ENCODE results near the gene DENND4B. TPM values are rescaled to one million over a fixed set of nuclear protein-coding genes. Genes with fewer than 3 reads are reported as not detected.

Gene DENND4B
- polyA plus RNA-seq, 1 of the 3 experiments (the other 2 are of a cell fraction), result 29.6 TPM

- WGBS (ENCODE audit: low lambda C conversion rate), result 98% methylated on average over 3 of the region's 3 CpGs
- CTCF ChIA-PET, result interaction anchor here (1.4 to 8.9 kb wide), 2 partner anchors 13 to 27 kb away, joined by 4 to 68 read pairs; partner anchors contain the start of genes DENND4B and RAB13
Measured at GRCh38 chr1:153973071-153973470, 26.6 kb upstream of the DENND4B start.

GRCh38 chr1:153970346-153970745 lies 23.8 kb upstream of the DENND4B start:
- no peak overlapping the region for H3K4me3 ChIP-seq (ENCODE audit: low read depth in 2 of 2, low read length in 1 of 2)
- CTCF ChIA-PET, result interaction anchor here (1.0 to 8.9 kb wide), 2 partner anchors 15 to 24 kb away, joined by 4 to 68 read pairs; partner anchors contain the start of genes DENND4B and RAB13
- peaks cover 13 to 19% of the 10 kb centered on the region in 2 experiments for H3K36me3 ChIP-seq (replicated peaks in 1 of 2; ENCODE audit: control insufficient read depth in 1 of 2, insufficient read depth in 2 of 2, low read length in 1 of 2)
- H2AFZ ChIP-seq (ENCODE audit: low read depth), result no peak overlapping the region
- no peak overlapping the region for H3K4me2 ChIP-seq
- H3K9me3 ChIP-seq, result no peaks in the 10 kb centered on the region
- H3K27me3 ChIP-seq (ENCODE audit: insufficient read depth), result no peaks in the 10 kb centered on the region
- TF ChIP-seq TAF1 (IDR thresholded peaks at IDR 0.05; ENCODE audit: borderline replicate concordance, low read depth, low read length) (no peak), YY1 (IDR thresholded peaks at IDR 0.05; ENCODE audit: low read depth) (no peak), CTCF (IDR thresholded peaks at IDR 0.05) (no peak), FOXJ3 (CRISPR knock-in tag; IDR thresholded peaks at IDR 0.05) (no peak), GABPA (IDR thresholded peaks at IDR 0.05; ENCODE audit: low read depth) (no peak)
- DNase-seq, result no peak
- H3K9me2 ChIP-seq, result no peaks in the 10 kb centered on the region
- no peaks in the 10 kb centered on the region for H4K20me1 ChIP-seq (ENCODE audit: insufficient read depth)
- 100% methylated on average over 2 of the region's 2 CpGs for WGBS (ENCODE audit: low lambda C conversion rate)
- H3K79me2 ChIP-seq (ENCODE audit: insufficient read depth), result peaks cover 13% of the 10 kb centered on the region; the same call in 1 of the 2 replicates
- POLR2A ChIA-PET, result interaction anchor here (0.7 to 1.4 kb wide), 3 partner anchors 20 to 195 kb away, joined by 3 to 7 read pairs (median 4); partner anchors contain the start of genes RPS27 and SLC27A3
- peaks cover 0 to 18% of the 10 kb centered on the region in 2 experiments; a peak in 2 of 4 replicates for H3K4me1 ChIP-seq (ENCODE audit: control insufficient read depth in 1 of 2, insufficient read depth in 2 of 2, low read depth in 1 of 2, low read length in 1 of 2)
- H3K9ac ChIP-seq, result no peak overlapping the region
- peaks cover 9% of the 10 kb centered on the region for H3F3A ChIP-seq (replicated peaks; ENCODE audit: insufficient read depth)
- H3K27ac ChIP-seq (ENCODE audit: low read depth in 2 of 2, low read length in 1 of 2), result no peak overlapping the region

More at GRCh38 chr1:153973071-153973470, 26.6 kb upstream of the DENND4B start:
- Histone ChIP-seq H3K36me3 (replicated peaks in 1 of 2; ENCODE audit: control insufficient read depth in 1 of 2, insufficient read depth in 2 of 2, low read length in 1 of 2) (peaks cover 17 to 25% of the 10 kb centered on the region in 2 experiments), H3K4me1 (ENCODE audit: control insufficient read depth in 1 of 2, insufficient read depth in 2 of 2, low read depth in 1 of 2, low read length in 1 of 2) (peaks cover 5 to 22% of the 10 kb centered on the region in 2 experiments; a peak in 2 of 4 replicates), H3K79me2 (ENCODE audit: insufficient read depth) (peaks cover 22% of the 10 kb centered on the region), H2AFZ (ENCODE audit: low read depth) (no peak overlapping the region), H3F3A (replicated peaks; ENCODE audit: insufficient read depth) (peaks cover 3% of the 10 kb centered on the region), H3K9me2 (no peaks in the 10 kb centered on the region), H3K9ac (no peak overlapping the region), H3K4me2 (no peak overlapping the region), H3K4me3 (ENCODE audit: low read depth in 2 of 2, low read length in 1 of 2) (no peak overlapping the region), H3K27me3 (ENCODE audit: insufficient read depth) (no peaks in the 10 kb centered on the region), H4K20me1 (ENCODE audit: insufficient read depth) (no peaks in the 10 kb centered on the region), H3K9me3 (no peaks in the 10 kb centered on the region), H3K27ac (ENCODE audit: low read depth in 2 of 2, low read length in 1 of 2) (no peak overlapping the region)
- no peak for TF ChIP-seq EP300 (IDR thresholded peaks at IDR 0.05; ENCODE audit: borderline replicate concordance in 1 of 2, low read depth in 1 of 2, low read length in 1 of 2)
- TF ChIP-seq GABPA (IDR thresholded peaks at IDR 0.05; ENCODE audit: low read depth), result no peak
- no peak for TF ChIP-seq MAX (IDR thresholded peaks at IDR 0.05; ENCODE audit: low read depth)
- TF ChIP-seq SIN3A (IDR thresholded peaks at IDR 0.05; ENCODE audit: borderline replicate concordance, low read depth, low read length), result no peak
- no peak for TF ChIP-seq RFX5 (IDR thresholded peaks at IDR 0.05; ENCODE audit: low read length)
- TF ChIP-seq RCOR1 (IDR thresholded peaks at IDR 0.05; ENCODE audit: low read length), result no peak
- POLR2A ChIA-PET, result interaction anchor here (1.9 to 6.6 kb wide), 2 partner anchors 10 to 18 kb away, joined by 5 to 59 read pairs; partner anchors contain the start of genes RPS27 and SLC39A1
- no peak for DNase-seq

Measured in SK-N-SH (cell line).